GM19043 (cell line): Measurements from ENCODE around the gene PROC.
"Not testable (repeated sequence)": the region's sequence is repeated elsewhere in the genome, so short reads cannot be mapped to it uniquely, and the experiment has no call there.

Source experiments
- ATAC-seq: cut with Tn5 transposase; IDR thresholded peaks from one replicate; pipeline ENCODE4 v1.9.1; 2021; ENCODE audit warnings: low read depth; ENCODE audit not compliant: unreplicated experiment

Gene PROC

DNA sequence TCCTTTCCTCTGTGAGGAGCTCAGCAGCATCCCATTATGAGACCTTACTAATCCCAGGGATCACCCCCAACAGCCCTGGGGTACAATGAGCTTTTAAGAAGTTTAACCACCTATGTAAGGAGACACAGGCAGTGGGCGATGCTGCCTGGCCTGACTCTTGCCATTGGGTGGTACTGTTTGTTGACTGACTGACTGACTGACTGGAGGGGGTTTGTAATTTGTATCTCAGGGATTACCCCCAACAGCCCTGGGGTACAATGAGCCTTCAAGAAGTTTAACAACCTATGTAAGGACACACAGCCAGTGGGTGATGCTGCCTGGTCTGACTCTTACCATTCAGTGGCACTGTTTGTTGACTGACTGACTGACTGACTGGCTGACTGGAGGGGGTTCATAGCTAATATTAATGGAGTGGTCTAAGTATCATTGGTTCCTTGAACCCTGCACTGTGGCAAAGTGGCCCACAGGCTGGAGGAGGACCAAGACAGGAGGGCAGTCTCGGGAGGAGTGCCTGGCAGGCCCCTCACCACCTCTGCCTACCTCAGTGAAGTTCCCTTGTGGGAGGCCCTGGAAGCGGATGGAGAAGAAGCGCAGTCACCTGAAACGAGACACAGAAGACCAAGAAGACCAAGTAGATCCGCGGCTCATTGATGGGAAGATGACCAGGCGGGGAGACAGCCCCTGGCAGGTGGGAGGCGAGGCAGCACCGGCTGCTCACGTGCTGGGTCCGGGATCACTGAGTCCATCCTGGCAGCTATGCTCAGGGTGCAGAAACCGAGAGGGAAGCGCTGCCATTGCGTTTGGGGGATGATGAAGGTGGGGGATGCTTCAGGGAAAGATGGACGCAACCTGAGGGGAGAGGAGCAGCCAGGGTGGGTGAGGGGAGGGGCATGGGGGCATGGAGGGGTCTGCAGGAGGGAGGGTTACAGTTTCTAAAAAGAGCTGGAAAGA is 7.6 kb downstream of the PROC start:
- ATAC-seq: no peak

DNA sequence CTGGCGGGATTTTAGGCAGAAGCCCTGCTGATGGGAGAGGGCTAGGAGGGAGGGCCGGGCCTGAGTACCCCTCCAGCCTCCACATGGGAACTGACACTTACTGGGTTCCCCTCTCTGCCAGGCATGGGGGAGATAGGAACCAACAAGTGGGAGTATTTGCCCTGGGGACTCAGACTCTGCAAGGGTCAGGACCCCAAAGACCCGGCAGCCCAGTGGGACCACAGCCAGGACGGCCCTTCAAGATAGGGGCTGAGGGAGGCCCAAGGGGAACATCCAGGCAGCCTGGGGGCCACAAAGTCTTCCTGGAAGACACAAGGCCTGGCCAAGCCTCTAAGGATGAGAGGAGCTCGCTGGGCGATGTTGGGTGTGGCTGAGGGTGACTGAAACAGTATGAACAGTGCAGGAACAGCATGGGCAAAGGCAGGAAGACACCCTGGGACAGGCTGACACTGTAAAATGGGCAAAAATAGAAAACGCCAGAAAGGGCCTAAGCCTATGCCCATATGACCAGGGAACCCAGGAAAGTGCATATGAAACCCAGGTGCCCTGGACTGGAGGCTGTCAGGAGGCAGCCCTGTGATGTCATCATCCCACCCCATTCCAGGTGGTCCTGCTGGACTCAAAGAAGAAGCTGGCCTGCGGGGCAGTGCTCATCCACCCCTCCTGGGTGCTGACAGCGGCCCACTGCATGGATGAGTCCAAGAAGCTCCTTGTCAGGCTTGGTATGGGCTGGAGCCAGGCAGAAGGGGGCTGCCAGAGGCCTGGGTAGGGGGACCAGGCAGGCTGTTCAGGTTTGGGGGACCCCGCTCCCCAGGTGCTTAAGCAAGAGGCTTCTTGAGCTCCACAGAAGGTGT is 8.5 kb downstream of the PROC start:
- ATAC-seq: no peak

DNA sequence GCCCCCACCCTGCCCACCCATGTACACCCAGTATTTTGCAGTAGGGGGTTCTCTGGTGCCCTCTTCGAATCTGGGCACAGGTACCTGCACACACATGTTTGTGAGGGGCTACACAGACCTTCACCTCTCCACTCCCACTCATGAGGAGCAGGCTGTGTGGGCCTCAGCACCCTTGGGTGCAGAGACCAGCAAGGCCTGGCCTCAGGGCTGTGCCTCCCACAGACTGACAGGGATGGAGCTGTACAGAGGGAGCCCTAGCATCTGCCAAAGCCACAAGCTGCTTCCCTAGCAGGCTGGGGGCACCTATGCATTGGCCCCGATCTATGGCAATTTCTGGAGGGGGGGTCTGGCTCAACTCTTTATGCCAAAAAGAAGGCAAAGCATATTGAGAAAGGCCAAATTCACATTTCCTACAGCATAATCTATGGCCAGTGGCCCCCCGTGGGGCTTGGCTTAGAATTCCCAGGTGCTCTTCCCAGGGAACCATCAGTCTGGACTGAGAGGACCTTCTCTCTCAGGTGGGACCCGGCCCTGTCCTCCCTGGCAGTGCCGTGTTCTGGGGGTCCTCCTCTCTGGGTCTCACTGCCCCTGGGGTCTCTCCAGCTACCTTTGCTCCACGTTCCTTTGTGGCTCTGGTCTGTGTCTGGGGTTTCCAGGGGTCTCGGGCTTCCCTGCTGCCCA is 9.3 kb downstream of the PROC start:
- ATAC-seq: no peak

DNA sequence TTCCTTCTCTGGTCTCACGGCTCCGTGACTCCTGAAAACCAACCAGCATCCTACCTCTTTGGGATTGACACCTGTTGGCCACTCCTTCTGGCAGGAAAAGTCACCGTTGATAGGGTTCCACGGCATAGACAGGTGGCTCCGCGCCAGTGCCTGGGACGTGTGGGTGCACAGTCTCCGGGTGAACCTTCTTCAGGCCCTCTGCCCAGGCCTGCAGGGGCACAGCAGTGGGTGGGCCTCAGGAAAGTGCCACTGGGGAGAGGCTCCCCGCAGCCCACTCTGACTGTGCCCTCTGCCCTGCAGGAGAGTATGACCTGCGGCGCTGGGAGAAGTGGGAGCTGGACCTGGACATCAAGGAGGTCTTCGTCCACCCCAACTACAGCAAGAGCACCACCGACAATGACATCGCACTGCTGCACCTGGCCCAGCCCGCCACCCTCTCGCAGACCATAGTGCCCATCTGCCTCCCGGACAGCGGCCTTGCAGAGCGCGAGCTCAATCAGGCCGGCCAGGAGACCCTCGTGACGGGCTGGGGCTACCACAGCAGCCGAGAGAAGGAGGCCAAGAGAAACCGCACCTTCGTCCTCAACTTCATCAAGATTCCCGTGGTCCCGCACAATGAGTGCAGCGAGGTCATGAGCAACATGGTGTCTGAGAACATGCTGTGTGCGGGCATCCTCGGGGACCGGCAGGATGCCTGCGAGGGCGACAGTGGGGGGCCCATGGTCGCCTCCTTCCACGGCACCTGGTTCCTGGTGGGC is 10.0 kb downstream of the PROC start:
- no peak for ATAC-seq

DNA sequence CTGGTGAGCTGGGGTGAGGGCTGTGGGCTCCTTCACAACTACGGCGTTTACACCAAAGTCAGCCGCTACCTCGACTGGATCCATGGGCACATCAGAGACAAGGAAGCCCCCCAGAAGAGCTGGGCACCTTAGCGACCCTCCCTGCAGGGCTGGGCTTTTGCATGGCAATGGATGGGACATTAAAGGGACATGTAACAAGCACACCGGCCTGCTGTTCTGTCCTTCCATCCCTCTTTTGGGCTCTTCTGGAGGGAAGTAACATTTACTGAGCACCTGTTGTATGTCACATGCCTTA is 10.5 kb downstream of the PROC start:
- ATAC-seq: no peak

DNA sequence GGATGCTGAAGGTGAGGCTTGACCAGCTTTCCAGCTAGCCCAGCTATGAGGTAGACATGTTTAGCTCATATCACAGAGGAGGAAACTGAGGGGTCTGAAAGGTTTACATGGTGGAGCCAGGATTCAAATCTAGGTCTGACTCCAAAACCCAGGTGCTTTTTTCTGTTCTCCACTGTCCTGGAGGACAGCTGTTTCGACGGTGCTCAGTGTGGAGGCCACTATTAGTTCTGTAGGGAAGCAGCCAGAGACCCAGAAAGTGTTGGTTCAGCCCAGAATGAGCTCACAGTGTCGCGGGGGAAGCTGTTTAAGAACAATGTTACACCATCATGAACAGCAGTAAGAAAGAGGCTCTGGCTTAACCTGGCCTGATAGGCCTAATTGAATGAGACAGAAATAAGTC is 11.1 kb downstream of the PROC start:
- ATAC-seq: no peak

DNA sequence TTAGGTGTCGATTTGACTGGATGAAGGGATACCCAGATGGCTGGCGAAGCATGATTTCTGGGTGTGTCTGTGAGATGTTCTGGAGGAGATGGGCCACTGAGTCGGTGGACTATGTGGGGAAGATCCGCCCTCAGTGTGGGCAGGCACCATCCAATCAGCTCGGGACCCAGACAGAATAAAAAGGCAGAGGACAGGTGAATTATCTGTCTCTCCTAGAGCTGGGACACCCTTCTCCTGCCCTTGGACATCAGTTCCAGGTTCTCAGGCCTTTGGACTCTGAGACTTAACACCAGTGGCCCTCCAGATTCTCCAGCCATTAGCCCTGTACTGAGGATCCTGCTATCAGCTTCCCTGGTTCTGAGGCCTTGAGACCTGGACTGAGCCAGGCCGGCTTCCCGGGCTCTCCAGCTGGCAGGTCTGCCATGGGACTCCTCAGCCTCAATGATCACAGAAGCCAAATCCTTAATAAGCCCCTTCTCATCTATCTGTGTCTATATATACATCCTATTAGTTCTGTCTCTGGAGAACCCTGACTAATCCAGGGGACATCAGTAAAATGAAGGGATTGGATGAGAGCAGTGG is 11.7 kb downstream of the PROC start:
- ATAC-seq: no peak

DNA sequence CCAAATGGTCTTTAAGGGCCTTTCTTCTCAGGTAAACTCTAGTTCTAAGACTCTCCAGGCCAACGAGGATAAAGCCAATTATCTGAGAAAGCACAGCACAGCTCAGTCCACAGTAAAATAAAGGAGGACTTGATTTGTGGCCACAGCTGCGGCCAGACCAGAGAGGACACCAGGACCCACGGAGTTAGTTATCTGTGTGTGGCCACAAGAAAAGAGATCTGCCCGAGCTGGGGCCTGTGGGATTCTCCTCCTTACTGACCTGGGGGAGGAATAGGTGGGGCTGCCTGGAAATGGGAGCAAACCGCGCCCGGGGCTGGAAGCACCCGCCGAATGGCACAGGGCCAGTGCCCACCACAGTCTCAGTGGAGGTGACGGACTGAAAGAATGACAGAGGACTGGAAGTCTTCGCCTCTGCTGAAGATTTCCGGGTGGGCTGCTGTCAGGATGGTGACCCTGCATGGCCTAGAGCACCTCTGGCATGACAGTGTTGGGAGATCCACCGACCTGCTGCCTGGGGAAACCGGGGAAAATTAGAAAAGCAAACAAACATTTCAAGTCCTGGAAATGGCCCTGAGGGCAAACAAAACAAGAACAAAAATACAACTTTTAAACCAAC is 13.3 kb downstream of the PROC start:
- no peak for ATAC-seq

DNA sequence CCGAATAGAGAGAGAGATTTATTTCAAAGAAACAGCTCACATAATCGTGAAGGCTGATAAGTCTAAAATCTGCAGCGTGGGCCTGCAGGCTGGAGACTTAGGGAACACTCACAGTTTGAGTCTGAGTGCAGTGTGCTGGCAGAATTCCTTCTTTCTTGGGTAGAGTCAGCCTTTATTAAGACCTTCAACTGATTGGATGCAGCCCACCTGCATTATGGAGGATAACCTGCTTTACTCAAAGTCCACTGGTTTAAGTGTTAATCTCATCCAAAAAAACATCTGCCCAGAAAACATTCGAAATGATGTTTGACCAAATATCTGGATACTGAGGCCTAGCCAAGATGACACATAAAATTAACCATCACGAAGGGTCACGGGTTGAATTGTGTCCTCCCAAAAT is 16.3 kb downstream of the PROC start:
- ATAC-seq: no peak

DNA sequence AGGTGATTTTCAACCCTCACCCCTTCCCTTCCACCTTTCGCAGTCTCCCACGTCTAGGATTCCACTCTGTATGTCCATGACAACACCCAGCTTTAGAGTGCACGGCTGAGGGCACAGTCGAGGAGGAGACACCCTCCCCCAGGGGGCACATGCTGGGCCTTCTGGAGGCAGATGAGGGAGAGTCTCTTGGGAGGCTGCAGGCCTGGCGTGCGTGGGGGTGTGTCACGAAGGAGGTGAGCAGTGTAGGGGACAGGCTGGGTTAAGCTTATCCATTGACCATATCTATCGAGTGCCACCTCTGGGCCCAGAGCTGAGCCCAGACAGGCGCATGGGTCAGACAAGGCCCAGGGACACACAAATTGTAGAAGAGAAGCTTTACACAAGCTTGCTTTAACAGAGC is 18.8 kb downstream of the PROC start:
- ATAC-seq: no peak

DNA sequence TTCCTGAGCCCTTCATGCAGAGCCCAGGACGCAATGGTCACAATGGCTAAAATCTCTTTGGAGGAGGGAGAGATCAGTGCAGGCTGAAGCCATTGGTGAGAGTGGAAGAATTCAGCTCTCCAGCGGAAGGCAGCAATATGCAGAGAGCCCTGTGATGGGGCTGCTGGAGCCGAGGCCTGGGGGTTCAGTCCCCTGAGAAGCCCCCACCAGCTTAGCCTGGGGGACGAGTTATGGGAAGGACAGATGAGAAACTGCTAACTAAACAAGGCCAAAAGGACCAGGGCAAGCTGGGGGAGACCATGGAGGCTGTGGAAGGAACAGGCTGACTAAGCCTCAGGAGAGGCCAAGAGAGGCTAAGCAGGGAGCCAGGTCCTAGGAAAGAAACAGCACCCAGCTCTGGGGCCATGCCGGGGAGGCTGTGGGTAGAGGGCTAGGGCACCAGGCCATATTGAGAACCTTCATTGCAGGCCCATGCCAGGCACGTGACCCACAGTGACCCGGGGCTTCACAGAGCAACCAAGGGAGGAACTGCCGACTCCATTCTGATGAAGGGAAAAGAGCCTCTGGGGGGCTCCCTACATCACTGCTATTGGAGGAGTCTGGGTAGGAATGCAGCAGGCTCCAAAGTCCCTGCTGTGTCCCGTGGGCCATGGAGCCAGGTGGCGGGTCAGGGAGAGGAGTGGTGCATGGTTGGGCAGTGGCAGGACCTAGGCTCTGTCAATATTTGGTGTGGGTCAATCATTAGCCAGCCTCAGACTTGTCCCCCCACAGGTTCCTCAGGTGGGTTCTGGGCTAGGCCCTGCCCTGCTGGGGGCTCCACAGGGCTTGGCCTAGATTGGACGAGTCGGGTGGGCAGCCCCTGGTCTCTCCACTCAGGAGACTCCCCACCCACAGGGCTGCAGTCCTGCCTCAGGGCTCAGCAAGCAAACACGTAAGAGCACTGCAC is 19.8 kb downstream of the PROC start:
- no peak for ATAC-seq

DNA sequence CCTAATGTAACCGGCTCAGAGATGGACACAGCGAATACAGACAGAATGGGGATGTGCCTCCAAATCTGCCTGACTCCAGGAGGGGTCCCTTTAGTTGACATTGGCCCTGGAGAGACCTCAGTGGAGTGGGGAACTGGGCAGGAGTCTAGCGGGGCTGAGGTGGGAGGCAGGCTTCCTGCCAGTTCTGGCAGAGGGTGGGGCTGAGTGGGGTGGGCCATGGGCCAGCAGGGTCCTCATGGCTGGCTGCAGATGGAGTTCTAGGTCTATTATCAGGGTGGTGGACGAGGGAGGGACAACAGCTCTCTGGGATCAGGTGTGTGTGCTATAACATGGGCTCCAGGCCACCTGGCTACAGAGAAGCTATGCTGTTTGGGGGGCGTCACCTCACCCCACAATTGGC is 21.1 kb downstream of the PROC start:
- no peak for ATAC-seq

DNA sequence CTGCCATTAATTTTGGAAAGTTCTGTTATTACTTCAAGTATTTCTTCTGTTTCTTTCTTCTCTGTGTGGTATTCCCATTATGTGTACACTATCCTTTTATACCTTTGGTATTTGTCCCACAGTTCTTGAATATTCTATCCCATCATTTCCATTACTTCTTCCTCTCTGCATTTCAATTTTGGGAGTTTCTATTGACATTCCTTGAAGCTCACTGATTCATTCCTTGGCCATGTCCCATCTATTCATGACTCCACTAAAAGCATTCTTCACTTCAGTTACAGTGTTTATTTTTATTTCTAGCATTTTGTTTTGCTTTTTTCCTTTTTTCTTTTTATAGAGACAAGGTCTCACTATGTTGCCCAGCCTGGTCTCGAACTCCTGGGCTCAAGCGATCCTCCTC is 30.3 kb downstream of the PROC start:
- no peak for ATAC-seq

DNA sequence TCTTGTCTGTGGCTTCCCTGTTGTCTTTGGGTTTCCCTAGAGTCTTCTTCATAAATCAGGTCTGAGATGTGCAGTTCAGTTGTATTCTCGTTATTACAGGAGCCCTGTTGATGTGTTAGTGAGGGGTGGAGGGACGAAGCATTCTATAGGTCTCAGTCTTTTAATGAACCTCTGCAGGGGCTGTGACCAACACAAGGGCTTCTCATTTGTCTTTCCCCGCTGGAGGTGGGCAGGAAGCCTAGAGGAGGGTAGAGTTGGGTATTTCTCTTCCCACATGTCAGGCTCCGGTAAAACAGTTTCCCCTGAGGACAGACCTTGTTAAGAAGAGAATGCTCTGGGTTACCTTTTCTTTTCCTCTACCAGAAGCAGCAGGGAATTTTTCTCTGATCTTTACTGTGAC is 31.2 kb downstream of the PROC start:
- no peak for ATAC-seq

DNA sequence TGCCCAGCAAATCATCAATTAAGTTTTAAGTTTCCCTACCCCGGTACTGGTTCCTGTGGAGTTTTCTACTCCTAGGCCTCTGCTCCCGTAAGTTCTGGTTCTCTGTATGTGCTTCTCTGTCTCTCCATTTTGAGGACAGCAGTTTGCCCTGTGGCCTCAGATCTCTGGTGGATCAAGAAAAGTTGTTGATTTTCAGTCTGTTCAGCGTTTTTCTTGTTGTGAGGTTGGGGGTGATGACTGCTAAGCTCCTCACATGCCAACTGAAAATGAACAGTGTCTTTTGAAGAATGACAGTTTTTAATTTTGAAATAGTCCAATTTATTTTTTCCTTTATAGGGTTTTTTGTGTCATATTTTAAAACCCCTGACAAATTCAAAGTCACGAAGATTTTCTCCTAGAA is 31.7 kb downstream of the PROC start:
- ATAC-seq: no peak

DNA sequence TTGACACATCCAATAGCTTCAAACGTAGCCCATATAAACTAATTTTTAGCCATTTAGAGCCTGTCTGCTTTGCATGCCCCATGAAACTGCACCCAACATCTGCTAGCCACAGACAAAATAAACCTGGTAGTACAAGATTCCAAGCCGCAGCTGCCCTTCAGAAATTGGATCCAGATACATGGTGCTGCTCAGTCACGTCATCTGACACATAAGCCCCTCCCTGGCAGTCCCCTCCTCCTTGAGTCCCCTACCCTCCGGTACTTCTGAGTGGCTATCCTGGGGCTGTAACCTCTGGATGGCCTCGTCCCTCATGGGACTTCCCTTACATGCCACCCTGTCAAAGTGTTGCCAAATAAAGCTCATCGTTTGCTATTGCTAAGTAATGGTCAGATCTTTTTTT is 33.8 kb downstream of the PROC start:
- ATAC-seq: no peak

DNA sequence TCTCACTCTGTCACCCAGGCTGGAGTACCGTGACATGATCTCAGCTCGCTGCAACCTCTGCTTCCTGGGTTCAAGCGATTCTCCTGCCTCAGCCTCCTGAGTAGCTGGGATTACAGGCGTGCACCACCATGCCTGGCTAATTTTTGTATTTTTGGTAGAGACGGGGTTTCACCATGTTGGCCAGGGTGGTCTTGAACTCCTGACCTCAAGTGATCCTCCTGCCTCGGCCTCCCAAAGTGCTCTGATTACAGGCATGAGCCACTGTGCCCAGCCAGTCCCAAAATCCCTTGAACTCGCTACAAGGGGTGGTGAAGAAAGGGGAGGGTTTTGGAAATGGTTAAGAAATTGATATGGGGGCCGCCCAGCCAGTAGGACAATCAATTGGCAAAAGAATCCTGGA is 34.2 kb downstream of the PROC start:
- not testable (repeated sequence) for ATAC-seq

DNA sequence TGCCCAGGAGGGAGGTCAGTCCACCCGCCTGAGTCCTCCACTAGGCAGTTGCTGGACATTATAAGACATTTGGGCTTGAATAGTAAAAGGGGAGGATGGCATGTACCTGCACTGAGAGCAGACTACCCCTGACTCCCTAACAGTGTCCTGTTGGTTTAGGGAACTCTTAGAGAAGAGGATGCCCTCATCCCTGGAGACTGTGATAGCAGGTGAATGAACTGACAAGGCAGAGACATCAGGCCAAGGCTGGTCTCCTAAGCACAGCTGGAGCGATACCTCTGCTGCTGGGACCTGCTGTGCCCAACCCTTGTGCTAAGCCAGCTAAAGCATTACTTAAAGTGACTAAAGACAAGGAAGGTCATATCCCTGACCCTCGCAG is 34.8 kb downstream of the PROC start:
- ATAC-seq: no peak
